Subcutaneous adipose tissue (tissue), 4 donors: ENCODE data around the gene CEP131. TPM values are rescaled to one million over a fixed set of nuclear protein-coding genes. Genes with fewer than 3 reads are reported as not detected.

Source experiments
- CTCF ChIP-seq: fragments of 450-650 bp; IDR thresholded peaks from one replicate; pipeline ENCODE4 v1.5.1; 2016; ENCODE audit warnings: low read depth, mild to moderate bottlenecking, control low read depth, antibody characterized with exemption, moderate library complexity
- total RNA-seq, 4 donors: library from RNA; depleted of rRNA; stranded (reverse); fragments of >200 nt; gene quantifications; one replicate each; pipeline ENCODE4 v1.1.0, GENCODE V29; 2016

CEP131 gene
- total RNA-seq, 4 donors from 2014 or later, result 1.6 to 8.1 (median 5.4) TPM

- TF ChIP-seq CTCF, result no peak
These were observed 61.2 kb downstream of the CEP131 start for GRCh38 chr17:81161536-81161935.

- no peak for TF ChIP-seq CTCF
These were observed 61.9 kb downstream of the CEP131 start for GRCh38 chr17:81160747-81161453.

- TF ChIP-seq CTCF, result no peak
These were observed 62.5 kb downstream of the CEP131 start for GRCh38 chr17:81160306-81160705.

- no peak for TF ChIP-seq CTCF
These were observed 63.0 kb downstream of the CEP131 start for GRCh38 chr17:81159611-81160265.

- TF ChIP-seq CTCF, result no peak
These were observed 63.8 kb downstream of the CEP131 start for GRCh38 chr17:81158688-81159590.

GRCh38 chr17:81157848-81158687 is 64.7 kb downstream of the CEP131 start:
- TF ChIP-seq CTCF, result no peak
